H7 (cell line): ENCODE measurements around the gene CEP170B. TPM values are rescaled to one million over a fixed set of nuclear protein-coding genes. Genes with fewer than 3 reads are reported as not detected.

Experiments
- total RNA-seq: library from RNA; depleted of rRNA; stranded (reverse); fragments of >200 nt; shearing (Covaris generic); gene quantifications from 2 replicates; pipeline ENCODE4 v1.2.3, GENCODE V29; 2014; rRNA removed

The CEP170B gene
- total RNA-seq, 1 experiment from 2014 or later: 20.8 TPM

Other genes with a start within 250 kb of the CEP170B start
- gene INF2, start 175.7 kb upstream of the CEP170B start, total RNA-seq: 62.8 and 78.6 TPM in 2 replicates
- 10.3 and 11.2 TPM in 2 replicates for gene ADSS1, start 141.0 kb upstream of the CEP170B start, total RNA-seq
- gene SIVA1, start 112.1 kb upstream of the CEP170B start, total RNA-seq: 206 and 249 TPM in 2 replicates
- gene AKT1, start 69.5 kb upstream of the CEP170B start, total RNA-seq: 152 and 165 TPM in 2 replicates
- gene ZBTB42, start 64.2 kb upstream of the CEP170B start, total RNA-seq: 9.1 and 9.5 TPM in 2 replicates
- 0.11 TPM in 1 of 2 replicates, not detected in the other for gene PLD4, start 59.6 kb downstream of the CEP170B start, total RNA-seq
- 2.0 and 2.3 TPM in 2 replicates for gene AHNAK2, start 113.1 kb downstream of the CEP170B start, total RNA-seq
- gene CLBA1, start 120.5 kb downstream of the CEP170B start, total RNA-seq: 3.5 and 3.7 TPM in 2 replicates
- gene CDCA4, start 155.8 kb downstream of the CEP170B start, total RNA-seq: 99.0 and 111 TPM in 2 replicates
- not detected in 2 replicates for gene GPR132, start 200.2 kb downstream of the CEP170B start, total RNA-seq